ENCODE measurements around the gene METTL16.

The METTL16 gene

GRCh38 chr17:2433696-2434095 lies 78.0 kb downstream of the METTL16 start:
- no peak for DNase-seq (ENCODE audit: low read depth)

GRCh38 chr17:2427910-2428309 lies 83.8 kb downstream of the METTL16 start:
- DNase-seq (ENCODE audit: low read depth), result no peak

More at GRCh38 chr17:2433696-2434095, 78.0 kb downstream of the METTL16 start:
- H3K4me3 ChIP-seq (ENCODE audit: low read depth, low read length), result no peak overlapping the region
- no peak for TF ChIP-seq CTCF (IDR thresholded peaks at IDR 0.05; ENCODE audit: low read depth, low read length, missing control alignments)

GRCh38 chr17:2427215-2427614 lies 84.5 kb downstream of the METTL16 start:
- no peak overlapping the region for H3K4me3 ChIP-seq (ENCODE audit: low read depth, low read length)
- no peak for TF ChIP-seq CTCF (IDR thresholded peaks at IDR 0.05; ENCODE audit: low read depth, low read length, missing control alignments)
- no peak for DNase-seq (ENCODE audit: low read depth)

More at GRCh38 chr17:2427910-2428309, 83.8 kb downstream of the METTL16 start:
- H3K4me3 ChIP-seq (ENCODE audit: low read depth, low read length), result no peak overlapping the region
- no peak for TF ChIP-seq CTCF (IDR thresholded peaks at IDR 0.05; ENCODE audit: low read depth, low read length, missing control alignments)

GRCh38 chr17:2423271-2423670 lies 88.4 kb downstream of the METTL16 start:
- no peak overlapping the region for H3K4me3 ChIP-seq (ENCODE audit: low read depth, low read length)
- no peak for DNase-seq (ENCODE audit: low read depth)
- no peak for TF ChIP-seq CTCF (IDR thresholded peaks at IDR 0.05; ENCODE audit: low read depth, low read length, missing control alignments)

- DNase-seq (ENCODE audit: low read depth), result no peak
- TF ChIP-seq CTCF (IDR thresholded peaks at IDR 0.05; ENCODE audit: low read depth, low read length, missing control alignments), result no peak
- no peak overlapping the region for H3K4me3 ChIP-seq (ENCODE audit: low read depth, low read length)
Observed at GRCh38 chr17:2421315-2422147, 90.2 kb downstream of the METTL16 start.

- no peak overlapping the region for H3K4me3 ChIP-seq (ENCODE audit: low read depth, low read length)
- no peak for TF ChIP-seq CTCF (IDR thresholded peaks at IDR 0.05; ENCODE audit: low read depth, low read length, missing control alignments)
- no peak for DNase-seq (ENCODE audit: low read depth)
Observed at GRCh38 chr17:2420176-2420575, 91.5 kb downstream of the METTL16 start.

- no peak for TF ChIP-seq CTCF (IDR thresholded peaks at IDR 0.05; ENCODE audit: low read depth, low read length, missing control alignments)
- no peak overlapping the region for H3K4me3 ChIP-seq (ENCODE audit: low read depth, low read length)
- DNase-seq (ENCODE audit: low read depth), result no peak
Observed at GRCh38 chr17:2419486-2419885, 92.2 kb downstream of the METTL16 start.

Data from GM12864 (cell line).